Activated CD4-positive, alpha-beta T cell treated with anti-CD3 and anti-CD28 coated beads, Interleukin-2, amount 10 ng/mL, durations not matched to agents 7 days and 5 days (primary cell): ENCODE results near the gene CCRL2. TPM values are rescaled to one million over a fixed set of nuclear protein-coding genes. Genes with fewer than 3 reads are reported as not detected.
A peak's percentile ranks its signal among the peaks of the same experiment; 100 is the strongest.
"Not testable (repeated sequence)": the region's sequence is repeated elsewhere in the genome, so short reads cannot be mapped to it uniquely, and the experiment has no call there.

ENCODE experiments used
- CTCF ChIA-PET: fragments of 350-600 bp; sonication (Branson Sonifier 250); formaldehyde crosslinking; loops from one replicate; lab custom pipeline; 2021; ENCODE audit warnings: antibody characterized with exemption; lab: Charles Lee
- POLR2A ChIA-PET: fragments of 350-600 bp; sonication (Branson Sonifier 250); formaldehyde crosslinking; loops from one replicate; lab custom pipeline; 2021; ENCODE audit warnings: antibody characterized with exemption; lab: Charles Lee
- DNase-seq: peaks from one replicate; pipeline ENCODE4 v3.0.0-alpha.2; 2020
- H3K27ac Mint-ChIP-seq: one replicate; pipeline ENCODE4 v1.8.0; 2021; ENCODE audit warnings: mild to moderate bottlenecking, moderate library complexity, mixed read lengths
- H3K27me3 Mint-ChIP-seq: one replicate; pipeline ENCODE4 v1.8.0; 2021; ENCODE audit warnings: mixed read lengths
- H3K36me3 Mint-ChIP-seq: one replicate; pipeline ENCODE4 v1.8.0; 2021; ENCODE audit warnings: low read depth, mixed read lengths
- H3K4me1 Mint-ChIP-seq: one replicate; pipeline ENCODE4 v1.8.0; 2021; ENCODE audit warnings: mixed read lengths
- H3K4me3 Mint-ChIP-seq: one replicate; pipeline ENCODE4 v1.8.0; 2021; ENCODE audit warnings: mild to moderate bottlenecking, moderate library complexity, mixed read lengths
- H3K9me3 Mint-ChIP-seq: one replicate; pipeline ENCODE4 v1.8.0; 2021; ENCODE audit warnings: mixed read lengths
- total RNA-seq, 2 experiments: library from RNA; stranded (reverse); gene quantifications; one replicate each; pipeline ENCODE4 v1.2.3, GENCODE V29; 2021

CCRL2 gene
- total RNA-seq, 2 experiments from 2014 or later: 5.3 to 5.8 TPM

- ChIA-PET POLR2A (no interaction called here), CTCF (interaction anchor here (0.9 to 2.2 kb wide), 5 partner anchors 9 to 304 kb away, joined by 3 to 5 read pairs (median 4); partner anchors contain the start of gene CCRL2)
- Mint-ChIP-seq H3K36me3 (peaks cover 2% of the 10 kb centered on the region), H3K27ac (peak overlapping the region; percentile 54), H3K9me3 (peaks cover 3% of the 10 kb centered on the region), H3K4me3 (no peak overlapping the region), H3K4me1 (peaks cover 42% of the 10 kb centered on the region), H3K27me3 (no peaks in the 10 kb centered on the region)
- DNase-seq: no peak
Measured at GRCh38 chr3:46383211-46383950, 23.7 kb upstream of the CCRL2 start.

- POLR2A ChIA-PET: interaction anchor here (0.7 kb wide), 1 partner anchor 303 kb away, joined by 3 read pairs; no protein-coding TSS in a partner anchor
- DNase-seq: no peak
- peaks cover 40% of the 10 kb centered on the region for H3K4me1 Mint-ChIP-seq
- peaks cover 3% of the 10 kb centered on the region for H3K9me3 Mint-ChIP-seq
- peaks cover 2% of the 10 kb centered on the region for H3K36me3 Mint-ChIP-seq
- H3K27ac Mint-ChIP-seq: peak overlapping the region; percentile 0
- CTCF ChIA-PET: interaction anchor here (0.9 to 1.5 kb wide), 4 partner anchors 9 to 305 kb away, joined by 3 to 4 read pairs (median 4); partner anchors contain the start of gene CCRL2
- H3K27me3 Mint-ChIP-seq: no peaks in the 10 kb centered on the region
- H3K4me3 Mint-ChIP-seq: no peak overlapping the region
Measured at GRCh38 chr3:46383951-46384330, 23.1 kb upstream of the CCRL2 start.

DNA sequence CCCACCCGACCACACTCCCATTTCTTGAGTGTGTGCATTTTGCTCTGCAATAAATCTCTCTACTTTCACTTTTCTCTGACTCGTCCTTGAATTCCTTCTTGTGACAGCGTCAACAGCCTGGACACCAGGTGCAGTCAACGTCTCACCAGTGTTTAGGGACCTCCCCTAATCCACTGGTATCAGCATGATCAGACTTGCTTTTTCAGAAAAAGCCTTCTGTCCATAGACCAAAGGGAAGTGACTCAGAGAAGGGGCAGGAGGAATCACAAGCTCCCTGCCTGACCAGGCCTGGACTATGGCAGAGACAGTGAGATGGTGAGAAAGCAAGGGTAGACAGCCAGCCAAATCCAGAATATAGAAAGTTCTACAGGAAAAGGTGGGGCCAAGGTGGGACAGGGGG, 20.9 kb upstream of the CCRL2 start:
- no peak for DNase-seq
- ChIA-PET CTCF (interaction anchor here (0.9 to 1.4 kb wide), 5 partner anchors 8 to 61 kb away, joined by 3 read pairs; no protein-coding TSS in a partner anchor), POLR2A (interaction anchor here (0.7 kb wide), 1 partner anchor 68 kb away, joined by 8 read pairs; no protein-coding TSS in a partner anchor)
- H3K9me3 Mint-ChIP-seq: peaks cover 3% of the 10 kb centered on the region
- no peaks in the 10 kb centered on the region for H3K27me3 Mint-ChIP-seq
- peaks cover 27% of the 10 kb centered on the region for H3K4me1 Mint-ChIP-seq
- H3K4me3 Mint-ChIP-seq: no peak overlapping the region
- H3K27ac Mint-ChIP-seq: no peak overlapping the region
- no peaks in the 10 kb centered on the region for H3K36me3 Mint-ChIP-seq

DNA sequence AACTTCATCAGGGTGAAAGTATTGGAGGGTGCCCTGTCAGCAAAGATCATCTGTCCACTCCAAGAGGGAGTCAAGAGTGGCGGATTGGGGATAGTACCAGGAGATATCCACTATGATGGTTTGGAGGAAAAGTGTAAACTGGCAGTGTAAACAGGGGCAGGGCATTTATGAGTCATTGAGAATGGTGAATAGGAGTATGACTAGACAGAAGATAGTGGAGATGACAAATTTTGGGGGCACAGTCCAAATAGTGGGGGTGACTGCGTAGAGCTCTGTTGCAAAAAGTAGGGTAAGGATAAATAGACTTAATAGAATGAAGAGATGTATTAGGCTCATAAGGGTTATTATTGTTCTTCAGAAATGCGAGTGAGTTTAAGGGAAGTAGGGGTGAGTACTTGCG, 18.2 kb upstream of the CCRL2 start:
- H3K27me3 Mint-ChIP-seq, H3K9me3 Mint-ChIP-seq, H3K27ac Mint-ChIP-seq, H3K4me3 Mint-ChIP-seq, DNase-seq, H3K36me3 Mint-ChIP-seq, POLR2A ChIA-PET: not testable (repeated sequence)
- CTCF ChIA-PET: interaction anchor here (0.8 kb wide), 1 partner anchor 9 kb away, joined by 4 read pairs; no protein-coding TSS in a partner anchor
- peaks cover 15% of the 10 kb centered on the region for H3K4me1 Mint-ChIP-seq

- no peak overlapping the region for H3K4me3 Mint-ChIP-seq
- peaks cover 3% of the 10 kb centered on the region for H3K9me3 Mint-ChIP-seq
- no peaks in the 10 kb centered on the region for H3K27me3 Mint-ChIP-seq
- ChIA-PET CTCF (interaction anchor here (0.8 kb wide), 1 partner anchor 9 kb away, joined by 4 read pairs; no protein-coding TSS in a partner anchor), POLR2A (no interaction called here)
- DNase-seq: no peak
- peaks cover 11% of the 10 kb centered on the region for H3K4me1 Mint-ChIP-seq
- no peaks in the 10 kb centered on the region for H3K36me3 Mint-ChIP-seq
- H3K27ac Mint-ChIP-seq: no peak overlapping the region
Measured at GRCh38 chr3:46389306-46389705, 17.8 kb upstream of the CCRL2 start.

GRCh38 chr3:46391526-46391925, 15.5 kb upstream of the CCRL2 start:
- H3K9me3 Mint-ChIP-seq, H3K27me3 Mint-ChIP-seq, H3K27ac Mint-ChIP-seq, H3K4me3 Mint-ChIP-seq, H3K4me1 Mint-ChIP-seq, CTCF ChIA-PET, H3K36me3 Mint-ChIP-seq, POLR2A ChIA-PET, DNase-seq: not testable (repeated sequence)

- no peak for DNase-seq
- peaks cover 4% of the 10 kb centered on the region for H3K27me3 Mint-ChIP-seq
- no peak overlapping the region for H3K4me3 Mint-ChIP-seq
- peaks cover 18% of the 10 kb centered on the region for H3K4me1 Mint-ChIP-seq
- no peak overlapping the region for H3K27ac Mint-ChIP-seq
- CTCF ChIA-PET: interaction anchor here (0.5 to 0.7 kb wide), 2 partner anchors 16 to 36 kb away, joined by 3 read pairs; no protein-coding TSS in a partner anchor
- POLR2A ChIA-PET: no interaction called here
- H3K9me3 Mint-ChIP-seq: peaks cover 2% of the 10 kb centered on the region
- no peaks in the 10 kb centered on the region for H3K36me3 Mint-ChIP-seq
Measured at GRCh38 chr3:46393011-46393410, 14.0 kb upstream of the CCRL2 start.

DNA sequence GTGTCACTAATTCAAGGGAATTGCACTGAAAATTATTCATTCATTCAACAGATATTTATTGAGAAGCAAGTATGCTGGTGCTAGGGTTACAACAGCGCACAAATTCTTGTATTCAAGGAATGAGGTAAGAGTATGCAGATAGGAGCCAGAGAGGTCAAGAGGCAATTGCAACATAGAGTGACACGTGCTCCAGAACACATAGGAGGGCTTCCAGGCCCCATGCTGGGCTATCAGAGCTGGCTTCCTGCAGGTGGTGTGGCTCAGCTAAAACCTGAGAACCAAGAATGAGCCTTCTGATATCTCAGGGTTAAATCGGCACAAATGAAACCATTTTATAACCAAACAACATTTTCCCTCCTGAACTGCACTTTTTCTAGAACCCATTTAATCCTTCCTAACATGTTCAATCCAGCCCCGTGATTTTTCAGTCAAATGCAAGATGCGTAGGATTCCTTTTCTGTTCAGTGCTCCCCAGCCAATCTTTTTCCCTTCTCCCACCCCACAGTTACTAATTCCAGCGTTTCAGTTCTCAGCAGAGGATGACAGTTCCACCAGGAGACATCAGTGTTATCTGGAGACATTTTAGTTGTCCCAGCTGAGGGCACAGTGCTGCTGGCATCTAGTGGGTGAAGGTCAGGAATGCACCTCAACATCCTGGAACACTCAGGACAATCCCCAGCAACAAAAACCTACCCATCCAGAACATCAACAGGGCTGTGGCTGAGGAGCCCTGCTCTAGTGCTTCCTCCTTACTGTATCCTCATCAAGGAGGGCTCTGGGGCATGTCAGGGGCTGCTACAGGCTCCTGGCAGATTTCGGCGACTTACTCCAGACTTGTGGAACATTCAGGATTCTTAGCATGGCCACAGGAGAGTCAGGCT, 13.3 kb upstream of the CCRL2 start:
- POLR2A ChIA-PET: no interaction called here
- H3K4me3 Mint-ChIP-seq: no peak overlapping the region
- peaks cover 2% of the 10 kb centered on the region for H3K9me3 Mint-ChIP-seq
- CTCF ChIA-PET: interaction anchor here (0.7 kb wide), 1 partner anchor 37 kb away, joined by 3 read pairs; no protein-coding TSS in a partner anchor
- H3K36me3 Mint-ChIP-seq: no peaks in the 10 kb centered on the region
- H3K27ac Mint-ChIP-seq: no peak overlapping the region
- H3K27me3 Mint-ChIP-seq: peaks cover 6% of the 10 kb centered on the region
- peaks cover 18% of the 10 kb centered on the region for H3K4me1 Mint-ChIP-seq
- DNase-seq: no peak

GRCh38 chr3:46395210-46395661, 11.8 kb upstream of the CCRL2 start:
- ChIA-PET POLR2A (no interaction called here), CTCF (interaction anchor here (1.0 kb wide), 1 partner anchor 17 kb away, joined by 3 read pairs; no protein-coding TSS in a partner anchor)
- H3K4me3 Mint-ChIP-seq: no peak overlapping the region
- H3K27ac Mint-ChIP-seq: no peak overlapping the region
- H3K36me3 Mint-ChIP-seq: no peaks in the 10 kb centered on the region
- peaks cover 6% of the 10 kb centered on the region for H3K27me3 Mint-ChIP-seq
- DNase-seq: no peak
- H3K4me1 Mint-ChIP-seq: peaks cover 18% of the 10 kb centered on the region
- peaks cover 2% of the 10 kb centered on the region for H3K9me3 Mint-ChIP-seq

- no peak overlapping the region for H3K27ac Mint-ChIP-seq
- ChIA-PET CTCF (interaction anchor here (0.6 to 1.0 kb wide), 2 partner anchors 18 to 103 kb away, joined by 3 read pairs; no protein-coding TSS in a partner anchor), POLR2A (no interaction called here)
- no peak for DNase-seq
- H3K27me3 Mint-ChIP-seq: peaks cover 6% of the 10 kb centered on the region
- H3K36me3 Mint-ChIP-seq: no peaks in the 10 kb centered on the region
- H3K4me1 Mint-ChIP-seq: peaks cover 18% of the 10 kb centered on the region
- peaks cover 2% of the 10 kb centered on the region for H3K9me3 Mint-ChIP-seq
- no peak overlapping the region for H3K4me3 Mint-ChIP-seq
Measured at GRCh38 chr3:46395766-46396530, 11.1 kb upstream of the CCRL2 start.

- H3K27ac Mint-ChIP-seq: no peak overlapping the region
- no peaks in the 10 kb centered on the region for H3K36me3 Mint-ChIP-seq
- H3K27me3 Mint-ChIP-seq: peaks cover 6% of the 10 kb centered on the region
- DNase-seq: no peak
- H3K4me3 Mint-ChIP-seq: no peak overlapping the region
- ChIA-PET POLR2A (no interaction called here), CTCF (no interaction called here)
- H3K4me1 Mint-ChIP-seq: peaks cover 18% of the 10 kb centered on the region
- H3K9me3 Mint-ChIP-seq: peaks cover 2% of the 10 kb centered on the region
Measured at GRCh38 chr3:46397111-46397510, 9.9 kb upstream of the CCRL2 start.
